Natural killer cell treated with Interleukin-12 subunit alpha and Interleukin-12 subunit beta and Interleukin-15 and Interleukin-18, amount 100 ng/mL, for 72 hours (primary cell): Measurements from ENCODE around the gene ETS2. TPM values are rescaled to one million over a fixed set of nuclear protein-coding genes. Genes with fewer than 3 reads are reported as not detected.

Experiments
- ATAC-seq, 2 donors: fragments of 150-1000 bp; cut with Tn5 transposase in 1 of 2; sonication (Bioruptor Pico), chemical (Tn5 transposase) in 1 of 2; 2 replicates each; pipeline ENCODE4 v1.10.0; 2021
- DNase-seq: peaks from one replicate; pipeline ENCODE4 v3.0.0; 2022; ENCODE audit warnings: low spot score
- H3K27ac Mint-ChIP-seq, 2 donors: 1 replicate in 1 of 2; 2 replicates in 1 of 2; pipeline ENCODE4 v1.8.0; 2022; ENCODE audit warnings: mixed read lengths in 2 of 2, mild to moderate bottlenecking in 1 of 2, moderate library complexity in 1 of 2
- H3K27me3 Mint-ChIP-seq, 2 donors: 1 replicate in 1 of 2; 2 replicates in 1 of 2; pipeline ENCODE4 v1.8.0; 2022; ENCODE audit warnings: mixed read lengths in 2 of 2
- H3K36me3 Mint-ChIP-seq: one replicate; pipeline ENCODE4 v1.8.0; 2022; ENCODE audit warnings: mixed read lengths
- H3K4me1 Mint-ChIP-seq, 2 donors: 1 replicate in 1 of 2; 2 replicates in 1 of 2; pipeline ENCODE4 v1.8.0; 2022; ENCODE audit warnings: low read depth in 2 of 2, mixed read lengths in 2 of 2, mild to moderate bottlenecking in 1 of 2
- H3K4me3 Mint-ChIP-seq: one replicate; pipeline ENCODE4 v1.8.0; 2022; ENCODE audit warnings: mixed read lengths
- H3K9me3 Mint-ChIP-seq: 2 replicates; pipeline ENCODE4 v1.8.0; 2022; ENCODE audit warnings: mixed read lengths
- total RNA-seq, 2 donors: library from RNA; stranded (reverse); gene quantifications; one replicate each; pipeline ENCODE4 v1.2.3, GENCODE V29; 2022

Gene ETS2
- total RNA-seq, 2 donors from 2014 or later = 22.9 to 25.2 TPM

DNA sequence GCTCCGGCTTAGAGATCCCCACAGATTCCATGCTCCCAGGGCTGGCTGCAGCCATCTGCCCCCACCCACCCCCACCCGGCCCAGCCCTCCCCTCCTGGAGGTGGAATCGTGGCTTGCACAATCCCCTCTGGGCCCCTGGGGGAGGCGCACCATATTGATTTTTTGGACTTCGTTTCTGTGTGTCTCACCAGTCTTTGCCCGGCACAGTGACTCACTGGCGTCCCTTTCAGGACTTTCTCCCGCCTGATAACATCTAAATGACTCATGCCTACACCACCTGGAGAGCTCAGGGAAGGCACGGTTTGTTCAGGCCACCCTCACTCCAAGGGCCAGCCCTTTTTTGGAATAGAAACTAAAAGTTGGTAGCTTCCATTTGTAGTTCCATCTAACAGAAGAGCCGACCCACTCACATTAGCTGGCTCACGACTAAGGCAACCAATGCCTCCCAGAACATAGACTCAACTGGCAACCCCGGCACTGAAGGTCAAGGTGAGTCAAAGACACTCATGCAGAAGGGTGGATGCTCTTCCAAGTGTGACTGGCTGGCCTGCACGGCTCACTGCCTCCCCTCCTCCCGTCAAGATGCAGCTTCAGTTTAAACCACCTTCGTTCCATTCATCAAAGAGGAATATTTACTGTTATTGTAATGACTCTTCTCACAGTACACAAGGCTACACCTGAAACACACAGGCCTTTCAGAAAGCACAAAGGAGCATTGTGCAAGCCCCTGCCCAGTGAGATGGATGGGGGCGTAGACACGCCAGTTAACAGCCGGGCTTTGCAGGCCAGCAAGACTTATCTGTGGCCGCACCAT lies 18.1 kb upstream of the ETS2 start:
- no peak overlapping the region for H3K27ac Mint-ChIP-seq
- peaks cover 5% of the 10 kb centered on the region for H3K36me3 Mint-ChIP-seq
- DNase-seq (no peak), ATAC-seq (no peak)
- peaks cover 3% of the 10 kb centered on the region for H3K9me3 Mint-ChIP-seq
- peaks cover 0 to 16% of the 10 kb centered on the region in 2 donors for H3K27me3 Mint-ChIP-seq
- peaks cover 7 to 9% of the 10 kb centered on the region in 2 donors for H3K4me1 Mint-ChIP-seq
- no peak overlapping the region for H3K4me3 Mint-ChIP-seq

DNA sequence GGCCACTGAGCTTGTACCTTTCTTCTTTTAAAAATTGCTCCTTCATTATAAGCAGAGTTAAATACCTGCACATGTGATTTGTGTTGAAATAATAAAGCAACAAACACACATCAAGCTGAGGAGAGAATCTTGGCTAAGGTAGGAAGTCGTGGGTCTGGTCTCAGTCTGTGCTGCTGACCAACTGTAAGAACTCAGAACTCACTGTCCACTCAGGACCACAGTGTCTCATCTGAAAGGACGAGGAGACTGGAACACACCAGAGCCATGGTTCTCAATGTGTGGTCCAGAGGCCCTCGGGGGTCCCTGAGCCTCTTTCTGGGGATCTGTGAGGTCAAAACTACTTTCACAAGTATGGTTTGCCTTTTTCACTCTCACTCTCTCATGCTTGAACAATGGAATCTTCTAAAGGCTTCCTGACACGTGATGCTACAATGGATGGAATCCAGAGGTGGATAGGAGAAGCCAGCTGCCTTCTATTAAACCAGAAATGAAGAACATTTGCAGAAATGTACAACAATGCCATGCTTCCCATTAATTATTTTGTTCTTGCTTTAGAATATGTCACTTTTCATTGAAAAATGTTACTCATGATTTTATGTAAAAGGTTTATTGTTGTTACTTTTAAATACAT lies 17.3 kb upstream of the ETS2 start:
- Mint-ChIP-seq H3K27me3 (peaks cover 0 to 16% of the 10 kb centered on the region in 2 donors), H3K4me1 (peaks cover 7 to 9% of the 10 kb centered on the region in 2 donors), H3K27ac (no peak overlapping the region), H3K36me3 (no peaks in the 10 kb centered on the region), H3K4me3 (no peak overlapping the region), H3K9me3 (peaks cover 3% of the 10 kb centered on the region)
- no peak for ATAC-seq
- DNase-seq = no peak

DNA sequence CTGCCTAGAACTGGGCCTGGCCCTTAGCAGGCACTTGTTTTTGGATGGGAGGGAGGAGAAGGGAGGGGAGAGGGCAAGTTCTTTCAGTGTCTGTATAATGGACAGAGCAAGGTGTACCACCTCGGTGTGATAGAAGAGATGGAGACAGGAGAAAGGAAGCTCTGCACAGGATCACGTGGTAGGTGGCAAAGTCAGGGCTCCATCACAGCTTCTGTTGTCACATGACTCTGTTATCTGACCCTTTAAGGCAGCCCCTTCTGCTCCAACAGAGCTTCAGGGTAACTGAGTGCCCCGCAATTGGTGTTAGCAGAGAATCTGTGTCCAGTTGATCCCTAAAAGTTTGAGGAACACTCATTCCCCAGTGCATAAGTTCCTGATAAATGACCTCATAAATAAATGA lies 16.5 kb upstream of the ETS2 start:
- DNase-seq = no peak
- no peak overlapping the region for H3K4me3 Mint-ChIP-seq
- peaks cover 7 to 8% of the 10 kb centered on the region in 2 donors for H3K4me1 Mint-ChIP-seq
- ATAC-seq = no peak
- H3K27ac Mint-ChIP-seq = no peak overlapping the region
- H3K36me3 Mint-ChIP-seq = no peaks in the 10 kb centered on the region
- peaks cover 1% of the 10 kb centered on the region for H3K9me3 Mint-ChIP-seq
- H3K27me3 Mint-ChIP-seq = peaks cover 0 to 16% of the 10 kb centered on the region in 2 donors

DNA sequence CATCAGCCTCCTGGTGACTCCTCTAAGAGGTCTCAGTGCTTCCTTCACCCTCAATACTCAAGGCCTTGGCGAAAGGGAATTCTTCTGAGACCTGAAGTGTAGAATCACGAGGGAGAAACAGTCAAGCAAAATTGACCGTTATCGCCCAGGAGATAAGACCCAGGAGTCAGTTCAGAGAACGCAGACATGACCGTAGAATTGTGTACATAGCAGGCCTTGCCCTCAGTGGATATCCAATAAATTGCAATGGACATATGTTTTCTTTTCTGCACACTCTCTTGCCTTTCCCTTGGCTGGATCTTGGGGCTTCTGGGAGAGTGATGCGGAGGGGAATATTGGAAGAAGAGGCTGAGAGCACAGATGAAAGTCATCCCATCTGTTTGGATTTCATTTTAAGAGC lies 15.7 kb upstream of the ETS2 start:
- no peak for ATAC-seq
- Mint-ChIP-seq H3K27ac (no peak overlapping the region), H3K4me3 (no peak overlapping the region), H3K27me3 (peaks cover 0 to 22% of the 10 kb centered on the region in 2 donors), H3K4me1 (peaks cover 7 to 11% of the 10 kb centered on the region in 2 donors), H3K36me3 (no peaks in the 10 kb centered on the region), H3K9me3 (no peaks in the 10 kb centered on the region)
- no peak for DNase-seq

DNA sequence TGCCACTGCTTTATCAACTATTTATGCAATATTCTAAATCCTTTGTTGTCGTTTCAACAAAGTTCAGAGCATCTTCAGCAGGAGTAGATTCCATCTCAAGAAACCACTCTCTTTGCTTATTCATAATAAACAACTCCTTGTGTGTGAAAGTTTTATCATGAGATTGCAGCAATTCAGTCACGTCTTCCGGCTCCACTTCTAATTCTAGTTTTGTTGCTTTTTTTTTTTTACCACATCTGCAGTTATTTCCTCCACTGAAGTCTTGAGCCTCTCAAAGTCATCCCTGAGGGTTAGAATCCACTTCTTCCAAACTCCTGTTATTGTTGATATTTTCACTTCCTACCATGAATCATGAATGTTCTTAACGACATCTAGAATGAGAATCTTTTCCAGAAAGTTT lies 14.8 kb upstream of the ETS2 start:
- DNase-seq = no peak
- Mint-ChIP-seq H3K4me1 (peaks cover 7% of the 10 kb centered on the region in 2 donors), H3K36me3 (no peaks in the 10 kb centered on the region), H3K27ac (peak overlapping the region in 1 of 2 donors; percentile 4), H3K9me3 (no peaks in the 10 kb centered on the region), H3K27me3 (peaks cover 0 to 24% of the 10 kb centered on the region in 2 donors), H3K4me3 (no peak overlapping the region)
- no peak for ATAC-seq

DNA sequence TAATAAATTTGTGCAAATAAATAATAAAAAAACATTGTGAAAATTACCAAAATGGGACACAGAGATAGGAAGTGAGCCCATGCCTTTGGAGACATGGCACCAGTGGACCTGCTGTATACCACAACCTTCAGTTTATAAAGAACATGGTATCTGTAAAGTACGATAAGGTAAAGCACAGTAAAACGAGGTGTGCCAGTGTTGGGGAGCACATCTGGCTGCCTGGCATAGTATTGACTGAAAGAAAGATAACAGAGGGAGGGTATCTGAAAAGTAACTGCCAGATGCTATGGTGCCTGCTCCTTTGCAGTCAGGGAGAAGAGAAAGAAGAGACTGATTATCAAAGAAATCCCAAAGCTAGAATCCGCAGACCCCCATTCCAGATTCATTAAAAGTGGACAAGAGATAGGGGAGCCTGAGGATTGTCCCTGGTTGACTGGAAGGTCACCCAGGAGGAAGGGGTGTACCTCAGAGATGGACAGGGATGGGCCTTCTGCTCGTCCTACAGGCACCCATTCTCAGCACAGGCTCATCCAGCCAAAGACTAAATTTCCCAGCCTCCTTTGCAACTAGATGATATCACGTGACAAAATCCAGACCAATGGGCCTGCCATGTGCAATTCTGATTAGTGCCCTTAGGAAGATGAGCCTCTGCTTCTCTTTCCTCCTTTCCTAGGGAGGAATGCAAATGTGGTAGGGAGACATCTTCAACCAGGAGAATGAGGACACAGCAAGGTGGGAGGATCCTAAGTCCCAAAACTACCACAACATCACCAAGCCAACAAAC lies 12.9 kb upstream of the ETS2 start:
- H3K9me3 Mint-ChIP-seq = no peaks in the 10 kb centered on the region
- ATAC-seq (no peak), DNase-seq (no peak)
- H3K27me3 Mint-ChIP-seq = peaks cover 0 to 30% of the 10 kb centered on the region in 2 donors
- H3K4me1 Mint-ChIP-seq = peaks cover 7% of the 10 kb centered on the region in 2 donors
- no peaks in the 10 kb centered on the region for H3K36me3 Mint-ChIP-seq
- no peak overlapping the region for H3K4me3 Mint-ChIP-seq
- H3K27ac Mint-ChIP-seq = no peak overlapping the region

GRCh38 chr21:38793926-38794713 lies 11.6 kb upstream of the ETS2 start:
- no peaks in the 10 kb centered on the region for H3K36me3 Mint-ChIP-seq
- H3K4me3 Mint-ChIP-seq = no peak overlapping the region
- peaks cover 0 to 33% of the 10 kb centered on the region in 2 donors for H3K27me3 Mint-ChIP-seq
- DNase-seq (no peak), ATAC-seq (no peak)
- H3K9me3 Mint-ChIP-seq = no peaks in the 10 kb centered on the region
- peak overlapping the region in 1 of 2 donors; percentile 9 for H3K27ac Mint-ChIP-seq
- peaks cover 7 to 11% of the 10 kb centered on the region in 2 donors for H3K4me1 Mint-ChIP-seq

- H3K27me3 Mint-ChIP-seq = peaks cover 0 to 36% of the 10 kb centered on the region in 2 donors
- H3K9me3 Mint-ChIP-seq = no peaks in the 10 kb centered on the region
Observed at GRCh38 chr21:38794978-38795377, 10.8 kb upstream of the ETS2 start.

DNA sequence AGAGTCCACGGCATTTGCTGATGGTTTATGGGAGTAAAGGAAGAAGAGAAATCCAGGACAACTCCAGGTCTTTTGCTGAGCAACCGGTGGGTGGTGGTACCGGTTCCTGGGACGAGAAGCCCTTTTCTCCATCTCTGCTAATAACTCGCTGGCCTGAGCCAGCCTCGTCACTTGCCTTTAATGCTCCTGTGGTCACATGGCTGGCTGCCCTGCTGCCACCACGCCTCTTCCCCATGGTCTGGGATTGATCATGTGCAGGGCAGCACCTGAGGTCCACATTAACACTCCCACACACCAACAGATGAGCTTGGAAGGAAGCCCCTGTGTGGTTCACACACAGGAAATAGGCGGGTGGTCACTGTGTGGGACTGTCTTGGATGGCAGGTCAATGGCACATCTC lies 10.3 kb upstream of the ETS2 start:
- H3K27me3 Mint-ChIP-seq = peaks cover 0 to 39% of the 10 kb centered on the region in 2 donors

More at GRCh38 chr21:38794978-38795377, 10.8 kb upstream of the ETS2 start:
- peaks cover 7 to 11% of the 10 kb centered on the region in 2 donors for H3K4me1 Mint-ChIP-seq
- H3K36me3 Mint-ChIP-seq = no peaks in the 10 kb centered on the region
- DNase-seq (no peak), ATAC-seq (no peak)
- peak overlapping the region in 1 of 2 donors; percentile 9 for H3K27ac Mint-ChIP-seq
- no peak overlapping the region for H3K4me3 Mint-ChIP-seq

GRCh38 chr21:38796424-38796823 lies 9.3 kb upstream of the ETS2 start:
- DNase-seq (no peak), ATAC-seq (no peak)
- H3K4me1 Mint-ChIP-seq = peaks cover 0 to 8% of the 10 kb centered on the region in 2 donors
- peaks cover 6 to 39% of the 10 kb centered on the region in 2 donors for H3K27me3 Mint-ChIP-seq
- H3K4me3 Mint-ChIP-seq = no peak overlapping the region
- H3K27ac Mint-ChIP-seq = peak overlapping the region in 1 of 2 donors; percentile 16
- H3K36me3 Mint-ChIP-seq = no peaks in the 10 kb centered on the region
- no peaks in the 10 kb centered on the region for H3K9me3 Mint-ChIP-seq

More for the DNA sequence above, 10.3 kb upstream of the ETS2 start:
- no peak for ATAC-seq
- peaks cover 7 to 11% of the 10 kb centered on the region in 2 donors for H3K4me1 Mint-ChIP-seq
- no peaks in the 10 kb centered on the region for H3K9me3 Mint-ChIP-seq
- H3K27ac Mint-ChIP-seq = no peak overlapping the region
- DNase-seq = no peak
- no peaks in the 10 kb centered on the region for H3K36me3 Mint-ChIP-seq
- H3K4me3 Mint-ChIP-seq = no peak overlapping the region

GRCh38 chr21:38797470-38797869 lies 8.3 kb upstream of the ETS2 start:
- DNase-seq (peak; percentile 42), ATAC-seq (no peak)
- Mint-ChIP-seq H3K36me3 (no peaks in the 10 kb centered on the region), H3K27ac (peak overlapping the region in 1 of 2 donors; percentile 61), H3K4me3 (no peak overlapping the region), H3K4me1 (peaks cover 0 to 8% of the 10 kb centered on the region in 2 donors), H3K9me3 (no peaks in the 10 kb centered on the region), H3K27me3 (peaks cover 6 to 39% of the 10 kb centered on the region in 2 donors)

DNA sequence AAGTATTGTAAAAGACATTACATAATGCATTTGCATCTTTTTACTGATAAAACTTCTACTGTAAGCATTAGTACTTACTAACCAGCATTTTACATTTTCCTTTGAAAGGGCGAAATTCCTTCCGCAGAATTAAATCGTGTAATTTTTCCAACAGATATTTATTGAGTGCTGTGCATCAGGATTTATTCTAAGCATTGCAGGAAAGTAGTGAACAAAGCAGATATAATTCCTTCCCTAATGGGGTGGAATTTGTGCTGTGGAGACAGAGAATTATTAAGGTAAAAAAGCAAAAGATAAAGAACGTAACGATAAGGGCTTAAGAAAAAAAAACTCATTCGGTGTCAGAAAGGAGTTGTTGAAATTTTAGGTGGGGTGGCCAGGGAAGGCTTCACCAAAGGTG lies 7.6 kb upstream of the ETS2 start:
- H3K4me1 Mint-ChIP-seq = peaks cover 0 to 8% of the 10 kb centered on the region in 2 donors
- peak overlapping the region in 1 of 2 donors; percentile 61 for H3K27ac Mint-ChIP-seq
- H3K36me3 Mint-ChIP-seq = no peaks in the 10 kb centered on the region
- DNase-seq (no peak), ATAC-seq (no peak)
- peaks cover 6 to 39% of the 10 kb centered on the region in 2 donors for H3K27me3 Mint-ChIP-seq
- H3K9me3 Mint-ChIP-seq = no peaks in the 10 kb centered on the region
- no peak overlapping the region for H3K4me3 Mint-ChIP-seq

DNA sequence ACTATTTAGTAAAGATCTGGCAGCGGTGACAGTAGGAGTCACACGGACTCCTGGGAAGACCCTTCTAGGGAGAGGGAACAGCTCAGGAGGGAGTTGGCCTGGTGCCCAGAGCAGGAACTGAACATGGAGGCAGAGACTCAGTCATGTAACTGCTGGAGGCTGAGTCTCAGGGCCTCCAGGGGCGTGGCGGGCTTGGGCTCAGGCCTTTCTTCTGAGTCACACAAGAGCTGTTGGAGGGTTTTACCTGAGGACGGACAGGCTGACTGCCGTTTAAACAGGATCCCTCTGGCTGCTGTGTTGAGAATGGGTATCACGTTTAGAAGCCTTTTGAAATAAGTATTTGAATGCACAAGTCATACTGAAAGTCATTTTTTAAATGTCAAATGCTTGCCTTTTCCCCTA lies 7.2 kb upstream of the ETS2 start:
- peak overlapping the region in 1 of 2 donors; percentile 61 for H3K27ac Mint-ChIP-seq
- ATAC-seq = peak in 1 of 2 donors; percentile 62
- no peak overlapping the region for H3K4me3 Mint-ChIP-seq
- H3K9me3 Mint-ChIP-seq = no peaks in the 10 kb centered on the region
- peaks cover 0 to 8% of the 10 kb centered on the region in 2 donors for H3K4me1 Mint-ChIP-seq
- no peak for DNase-seq
- peaks cover 6 to 39% of the 10 kb centered on the region in 2 donors for H3K27me3 Mint-ChIP-seq
- H3K36me3 Mint-ChIP-seq = no peaks in the 10 kb centered on the region
